Anterior cingulate cortex (tissue), 58 donors: ENCODE measurements around the gene MCC.
"Not testable (repeated sequence)": the region's sequence is repeated elsewhere in the genome, so short reads cannot be mapped to it uniquely, and the experiment has no call there.

Experiments used
- DNase-seq, 58 donors: peaks; one replicate each; lab custom pipeline; 2025; lab: John Stamatoyannopoulos, UW

MCC gene

DNA sequence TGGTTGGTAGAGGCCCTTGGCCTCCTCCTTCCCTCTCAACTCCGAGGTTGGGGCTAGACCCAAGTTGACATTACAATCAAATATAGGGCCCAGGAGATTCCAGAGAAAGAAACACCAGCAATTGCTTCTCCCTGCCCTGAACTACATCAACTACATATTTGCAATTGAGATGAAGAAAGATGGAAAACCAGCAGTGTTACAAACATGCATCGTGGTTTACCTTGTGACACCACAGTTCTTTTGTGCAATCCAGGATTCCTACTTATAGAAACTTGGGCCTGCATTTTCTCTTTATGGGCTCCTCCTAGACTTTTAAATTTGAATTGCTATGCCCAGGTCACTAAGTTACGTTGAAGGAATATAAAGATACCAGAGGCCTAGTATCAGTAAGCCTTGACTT, 384.9 kb downstream of the MCC start:
- DNase-seq = no peak

DNA sequence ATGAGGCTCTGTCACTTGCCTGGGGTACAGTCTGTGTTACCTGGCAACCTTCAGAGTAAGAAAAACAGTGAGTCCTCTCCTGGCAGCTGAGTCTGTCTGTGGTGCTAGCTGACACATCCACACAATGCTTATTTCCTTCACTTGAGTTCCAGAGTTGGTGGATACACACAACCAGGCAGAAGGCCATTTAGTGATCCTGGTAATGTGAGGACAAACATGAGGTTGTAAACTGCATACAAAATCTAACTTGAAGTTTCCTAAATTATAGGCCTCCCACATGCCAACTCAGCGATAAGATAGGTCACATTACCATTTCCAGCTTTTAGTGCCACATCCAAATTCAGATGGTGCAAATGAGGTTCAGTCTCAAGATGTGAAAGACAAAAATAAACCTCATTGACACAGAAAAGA, 386.1 kb downstream of the MCC start:
- peak in 4 of 58 donors; percentile 5 to 55 (median 10) for DNase-seq

DNA sequence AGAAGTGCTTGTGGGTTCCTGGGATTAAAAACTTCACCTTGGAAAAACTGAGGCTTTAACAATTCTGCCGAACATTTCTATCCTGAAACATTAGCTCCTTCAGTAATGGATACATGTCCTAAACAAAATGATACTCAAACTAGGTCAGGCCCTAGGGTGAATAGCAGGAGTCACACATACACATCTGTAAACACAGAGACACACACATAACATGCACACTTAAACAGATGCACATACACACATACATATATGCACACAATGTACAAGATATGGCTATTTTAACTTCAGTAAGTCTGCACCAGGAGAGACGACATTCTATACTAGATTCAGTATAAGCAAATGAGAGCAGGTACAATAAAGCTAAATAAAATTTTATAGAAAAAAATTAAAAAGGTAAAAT, 387.3 kb downstream of the MCC start:
- DNase-seq = no peak

DNA sequence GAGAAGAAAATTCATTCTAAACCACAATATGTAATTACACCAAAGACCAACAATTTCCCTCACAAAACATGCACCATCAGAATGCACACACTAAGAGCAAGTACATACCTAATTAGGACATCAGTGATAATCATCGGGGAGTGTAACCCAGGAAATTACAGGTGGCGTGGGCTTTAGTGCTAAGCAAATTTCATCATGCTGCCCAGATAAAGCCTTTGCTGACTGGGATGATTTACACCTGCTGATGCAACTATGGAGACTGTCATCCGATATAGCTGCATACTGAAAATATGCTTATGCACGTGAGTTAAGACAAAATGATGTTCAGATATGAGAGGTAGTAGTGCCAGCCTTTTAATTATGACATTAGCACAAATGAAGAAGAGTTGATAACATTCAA, 388.4 kb downstream of the MCC start:
- DNase-seq = no peak

DNA sequence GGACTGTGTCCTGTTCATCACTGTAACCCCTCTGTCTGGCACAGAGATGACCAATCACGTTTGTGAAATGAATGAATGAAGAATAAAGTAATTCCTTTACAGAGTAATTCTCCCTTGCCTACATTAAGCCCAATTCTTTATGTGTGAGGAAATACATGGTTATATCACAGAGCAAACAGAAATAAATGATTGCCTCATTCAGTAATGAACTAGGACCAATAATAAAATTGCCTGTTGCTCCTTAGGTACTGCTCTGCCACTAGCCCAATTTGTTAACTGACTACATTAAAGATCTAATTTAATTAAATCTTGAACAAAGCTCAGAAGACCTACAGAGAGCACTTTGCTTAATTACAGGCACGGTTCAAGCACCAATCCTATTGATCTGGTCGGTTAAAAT, 389.9 kb downstream of the MCC start:
- DNase-seq = no peak

DNA sequence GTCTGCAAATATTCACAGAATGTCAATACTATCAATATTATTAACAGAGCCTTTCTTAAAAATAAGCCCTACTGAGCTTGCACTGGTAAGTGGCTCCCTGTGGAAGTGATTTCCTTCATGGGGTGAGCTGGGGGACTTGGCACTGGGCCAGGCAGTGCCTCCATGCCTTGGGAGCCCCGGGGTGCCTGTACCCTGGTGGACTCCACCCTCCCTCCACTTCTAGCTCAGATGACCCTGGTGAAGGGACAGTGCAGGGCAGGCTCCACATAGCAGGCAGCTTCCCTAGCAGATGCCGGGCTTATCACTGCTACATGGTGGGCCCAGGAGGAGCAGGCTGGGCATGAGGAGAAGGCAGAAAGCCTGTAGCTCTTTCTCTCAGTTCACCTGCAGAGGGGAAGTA, 392.4 kb downstream of the MCC start:
- no peak for DNase-seq

DNA sequence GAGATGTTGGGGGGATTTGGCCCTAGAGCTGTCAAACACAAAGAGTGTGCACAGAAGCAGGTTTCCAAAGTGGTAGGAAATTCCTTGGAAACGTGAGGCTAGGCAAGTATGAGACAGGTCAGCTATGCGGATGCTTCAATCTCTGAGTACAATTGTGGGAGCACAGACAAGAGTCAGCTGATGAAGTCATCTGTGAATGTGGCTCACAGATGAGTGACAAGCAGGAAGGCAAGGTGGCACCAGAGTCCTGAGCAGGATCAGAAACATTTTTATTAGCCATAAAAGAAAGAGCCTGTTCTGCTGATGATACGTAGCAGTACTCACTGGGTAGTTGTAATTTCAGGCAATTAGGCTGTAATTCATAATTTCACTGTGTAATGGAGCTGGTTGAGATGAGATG, 394.7 kb downstream of the MCC start:
- DNase-seq = no peak

DNA sequence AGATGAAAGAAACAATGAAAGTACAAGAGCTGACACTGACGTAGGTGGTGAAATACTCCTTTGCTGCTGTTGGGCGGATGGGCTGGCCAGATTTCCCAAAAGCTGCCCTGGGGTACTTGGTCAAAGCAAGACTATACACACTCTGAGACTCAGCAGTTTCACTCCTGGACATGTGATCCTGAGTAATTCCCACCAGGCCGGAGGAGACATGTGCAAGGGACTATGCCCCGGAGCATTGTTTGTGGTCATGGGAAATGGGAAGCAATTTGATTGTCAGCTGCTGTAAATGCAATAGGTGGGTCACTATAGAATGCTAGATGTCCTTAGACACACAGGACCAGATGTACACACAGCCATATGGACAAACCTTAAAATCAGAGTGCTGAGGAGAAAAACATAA, 395.6 kb downstream of the MCC start:
- no peak for DNase-seq

DNA sequence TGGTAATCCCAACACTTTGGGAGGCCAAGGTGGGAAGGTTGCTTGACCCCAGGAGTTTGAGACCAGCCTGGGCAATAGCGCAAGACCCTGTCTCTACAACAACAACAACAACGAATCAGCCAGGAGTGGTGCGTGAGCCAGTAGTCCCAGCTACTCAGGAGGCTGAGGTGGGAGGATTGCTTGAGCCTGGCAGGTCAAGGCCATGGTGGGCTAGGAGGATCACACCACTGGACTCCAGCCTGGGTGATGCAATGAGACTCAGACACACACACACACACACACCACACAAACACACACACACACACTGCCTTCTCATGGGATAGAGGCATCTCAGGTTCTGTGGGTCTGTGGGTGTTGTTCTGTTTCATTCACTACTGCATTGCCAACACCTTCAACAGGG, 396.6 kb downstream of the MCC start:
- no peak for DNase-seq

DNA sequence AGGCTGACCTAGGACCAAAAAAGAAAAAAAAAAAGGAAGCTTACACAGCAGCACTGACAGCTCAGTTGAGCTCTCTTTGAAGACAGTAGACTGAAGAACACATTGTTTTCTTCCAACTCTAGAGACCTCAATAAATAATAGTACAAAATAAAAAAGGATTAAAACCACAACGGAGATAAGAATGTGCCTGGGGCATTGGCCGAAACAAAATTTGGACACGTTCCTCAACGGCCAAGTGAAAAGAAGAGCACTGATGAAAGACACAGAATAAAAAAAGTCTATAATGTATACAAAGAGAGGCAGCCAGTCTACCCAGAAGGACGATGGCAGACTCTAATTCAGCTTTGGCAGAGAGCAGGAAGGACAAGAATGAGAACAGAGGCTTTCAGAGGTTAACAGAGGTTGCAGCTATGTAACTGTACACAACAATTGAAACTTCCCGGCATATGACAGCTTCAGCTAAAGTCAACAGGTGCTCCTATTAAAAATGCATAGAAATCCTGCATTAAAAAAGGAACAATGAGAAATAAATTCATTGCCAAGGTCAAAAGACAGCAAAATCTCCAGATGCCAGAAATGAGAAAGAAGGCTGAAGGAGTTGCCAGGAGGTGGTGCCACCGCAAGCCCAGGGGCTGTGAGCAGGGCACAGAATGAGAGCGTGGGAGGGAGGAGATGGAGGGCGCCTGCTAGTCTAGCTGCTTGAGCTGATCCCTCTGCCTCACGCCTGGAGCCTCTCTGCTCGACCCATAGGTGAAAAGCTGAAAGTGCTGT, 397.7 kb downstream of the MCC start:
- peak in 7 of 58 donors; percentile 6 to 24 (median 15) for DNase-seq

DNA sequence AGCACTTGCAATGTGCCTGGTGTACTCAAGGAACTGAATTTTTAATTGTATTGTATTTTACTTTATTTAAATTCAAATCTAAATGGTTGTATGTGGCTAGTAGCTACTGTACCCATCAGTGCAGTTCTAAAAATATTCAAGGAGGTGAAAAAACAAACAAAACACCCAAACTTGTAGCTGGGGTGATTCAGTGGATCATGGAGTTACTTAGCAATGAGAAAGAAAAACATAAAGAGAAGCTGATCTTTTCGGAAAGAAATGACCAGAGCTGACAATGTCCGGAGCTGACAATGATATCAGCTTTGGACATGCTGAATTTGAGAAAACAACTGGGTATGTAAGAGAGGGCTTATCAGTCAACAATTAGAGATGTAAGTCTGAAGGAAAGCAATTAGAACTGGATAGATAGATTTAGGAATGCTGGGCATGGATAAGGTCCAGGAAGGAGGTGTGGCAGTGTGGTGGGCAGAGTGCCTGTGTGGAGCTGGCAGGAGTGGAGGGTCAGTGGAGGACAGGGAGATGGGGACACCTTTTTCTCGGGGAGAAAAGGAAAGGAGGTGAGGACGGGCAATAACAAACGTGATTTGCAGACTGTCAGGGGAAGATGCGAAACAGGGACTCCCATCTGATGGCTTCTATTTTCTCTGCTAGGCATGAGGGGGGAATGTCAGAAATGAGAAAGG, 398.5 kb downstream of the MCC start:
- DNase-seq = peak in 2 of 58 donors; percentile 4 to 9

DNA sequence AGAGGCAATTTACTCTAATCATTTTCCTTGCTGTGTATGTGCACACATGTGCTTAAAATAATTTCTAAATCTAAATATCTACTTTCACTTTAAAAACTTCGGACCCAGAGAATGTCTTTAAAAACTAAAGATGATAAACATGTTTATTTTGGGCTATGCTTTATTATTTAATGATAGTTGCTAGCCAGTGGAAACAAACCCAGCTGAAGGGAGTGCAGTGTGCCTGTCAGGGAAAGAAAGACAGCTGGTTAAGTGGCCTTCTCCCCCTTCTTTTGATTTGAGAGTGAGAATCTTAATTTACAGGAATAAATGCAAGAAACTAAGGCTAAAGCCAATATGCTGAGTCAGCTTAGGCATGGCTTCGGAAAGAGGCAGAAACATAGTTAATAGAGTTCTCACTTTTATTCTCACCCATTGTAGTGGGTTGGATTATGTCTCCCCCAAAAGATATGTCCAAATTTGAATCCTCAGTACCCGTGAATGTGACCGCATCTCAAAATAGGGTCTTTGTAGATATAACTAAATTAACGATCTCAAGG, 400.2 kb downstream of the MCC start:
- DNase-seq = no peak

DNA sequence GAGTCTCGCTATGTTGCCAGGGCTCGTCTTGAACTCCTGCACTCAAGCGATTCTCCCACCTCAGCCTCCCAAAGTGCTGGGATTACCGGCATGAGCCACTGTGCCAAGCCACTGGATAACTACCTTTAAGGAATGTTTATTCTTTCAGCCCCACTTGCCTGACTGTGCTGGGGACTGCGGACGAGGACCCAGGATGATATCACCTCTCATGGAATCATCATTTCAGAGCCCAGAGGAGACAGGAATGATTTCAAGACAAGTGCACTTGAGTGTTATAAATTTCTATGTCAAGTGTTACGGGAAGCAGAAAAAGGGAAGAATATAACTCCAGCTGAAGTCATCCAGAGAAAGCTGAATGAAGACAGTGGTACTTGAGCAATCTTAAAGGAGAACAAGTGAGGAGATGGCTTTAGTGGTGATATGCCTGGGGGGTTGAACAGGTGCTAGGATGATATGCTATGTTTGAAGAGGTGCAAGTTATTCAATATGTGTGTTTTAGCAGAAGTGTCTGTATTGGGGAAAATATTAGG, 402.3 kb downstream of the MCC start:
- DNase-seq = no peak

DNA sequence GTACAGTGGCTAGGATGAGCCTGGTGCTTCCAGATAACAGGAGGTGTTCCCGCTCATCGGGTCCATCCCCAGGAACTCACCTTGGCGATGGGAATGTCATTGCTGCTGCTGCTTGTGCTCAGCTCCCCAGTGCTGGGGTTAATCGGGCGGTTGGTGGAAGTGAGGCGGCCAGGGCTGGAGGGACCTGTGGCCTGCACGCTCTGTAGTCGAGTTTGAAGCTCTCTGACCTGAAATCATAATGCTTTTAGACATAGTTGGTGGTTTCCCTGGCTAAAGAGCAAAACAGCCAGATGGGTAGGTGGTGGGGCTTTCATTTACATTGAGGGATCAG, 403.2 kb downstream of the MCC start:
- no peak for DNase-seq

DNA sequence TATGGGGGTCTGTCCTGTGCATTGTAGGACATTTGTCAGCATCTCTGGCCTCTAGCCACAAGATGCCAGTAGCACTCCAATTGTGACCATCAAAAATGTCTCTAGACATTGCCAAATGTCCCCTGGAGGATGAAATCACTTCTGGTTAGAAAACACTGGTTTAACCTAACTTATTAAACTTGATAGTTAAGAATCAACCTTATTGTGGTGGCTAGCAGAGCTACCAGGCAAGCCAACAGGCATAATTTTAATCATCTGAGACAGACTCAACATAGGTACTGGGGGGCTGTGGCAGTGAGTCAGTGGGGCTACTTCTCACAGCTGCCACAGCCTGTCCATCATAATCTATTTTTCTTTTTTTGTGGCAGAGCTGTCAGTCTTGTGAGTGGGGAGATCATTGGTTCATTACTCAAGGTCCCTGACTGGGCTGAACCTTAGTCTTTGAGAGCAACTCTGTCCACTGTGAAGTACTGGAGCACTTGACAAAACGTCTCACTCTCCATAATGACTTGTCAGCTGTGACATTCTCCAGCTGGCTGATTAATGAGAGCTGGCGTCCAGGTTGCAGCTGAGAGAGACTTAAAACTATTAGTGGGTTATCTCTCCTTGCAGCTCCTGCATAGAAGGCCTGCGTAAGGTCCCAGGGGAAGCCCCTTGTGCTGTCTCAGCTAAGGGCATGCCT, 403.7 kb downstream of the MCC start:
- DNase-seq = no peak

DNA sequence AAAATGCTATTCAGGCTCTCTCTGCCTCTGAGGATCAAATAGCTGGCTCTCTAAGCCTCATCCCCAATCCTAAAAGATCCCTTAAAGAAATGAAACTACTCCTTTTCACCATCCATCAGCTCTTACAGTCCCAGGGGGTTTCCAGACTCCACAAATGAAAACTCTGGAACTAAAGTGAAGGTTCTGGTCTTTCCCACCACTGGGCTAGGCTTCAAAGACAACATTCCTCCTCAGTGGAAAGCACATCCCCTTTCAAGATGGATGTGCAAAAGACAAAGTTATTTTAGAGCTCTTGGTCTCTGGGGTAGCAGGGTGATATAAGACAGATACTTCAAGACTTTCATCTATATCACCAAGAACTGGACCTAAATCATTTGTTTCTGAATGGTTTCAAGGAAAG, 404.8 kb downstream of the MCC start:
- DNase-seq = no peak

DNA sequence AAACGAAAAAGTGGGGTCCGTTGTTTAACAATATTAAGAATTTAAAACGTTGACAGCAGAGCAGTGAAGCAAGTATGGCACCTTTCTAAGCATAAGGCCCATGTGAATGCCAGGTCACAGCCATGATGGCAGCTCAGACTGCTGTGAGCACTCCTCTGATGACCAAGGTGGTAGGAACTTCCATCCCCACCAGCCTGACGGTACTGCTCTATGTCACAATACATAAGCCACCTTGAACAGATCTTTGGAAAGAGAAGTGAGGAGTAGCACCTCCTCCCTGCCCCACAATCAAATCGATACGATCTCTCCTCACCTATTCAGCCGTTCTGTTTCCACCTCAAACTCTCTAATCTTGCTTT, 405.7 kb downstream of the MCC start:
- DNase-seq = no peak

DNA sequence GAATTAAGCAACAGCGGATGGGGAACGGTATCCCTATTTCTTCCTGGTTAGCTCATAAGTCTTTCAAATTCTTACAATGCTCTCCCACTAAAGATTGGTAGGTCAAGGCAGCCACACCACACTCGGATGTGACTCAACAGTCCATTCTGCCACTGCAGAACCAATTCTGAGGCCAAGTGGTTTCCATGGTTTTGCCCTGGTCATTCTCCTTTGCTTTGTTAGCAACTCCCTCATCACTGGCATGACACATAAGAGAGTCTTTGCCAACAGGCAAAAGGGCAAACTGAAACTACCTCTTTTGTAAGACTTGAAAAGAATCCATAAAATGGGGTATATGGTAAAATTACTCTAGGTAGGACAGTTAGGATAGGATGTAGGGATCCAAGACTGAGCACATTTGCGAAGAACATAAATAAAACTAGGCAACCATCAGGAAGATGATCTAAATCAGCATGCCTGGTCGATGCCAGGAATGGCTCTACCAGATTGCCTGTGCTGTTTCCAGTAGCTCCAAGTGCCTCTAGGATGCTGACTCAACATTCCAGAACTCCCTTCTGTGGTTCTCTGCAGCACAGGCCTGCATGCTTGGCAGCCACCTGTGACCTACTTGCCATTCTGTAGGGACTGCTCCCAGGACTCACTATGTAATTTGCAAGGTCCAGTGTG, 406.2 kb downstream of the MCC start:
- peak in 5 of 58 donors; percentile 8 to 54 (median 23) for DNase-seq

DNA sequence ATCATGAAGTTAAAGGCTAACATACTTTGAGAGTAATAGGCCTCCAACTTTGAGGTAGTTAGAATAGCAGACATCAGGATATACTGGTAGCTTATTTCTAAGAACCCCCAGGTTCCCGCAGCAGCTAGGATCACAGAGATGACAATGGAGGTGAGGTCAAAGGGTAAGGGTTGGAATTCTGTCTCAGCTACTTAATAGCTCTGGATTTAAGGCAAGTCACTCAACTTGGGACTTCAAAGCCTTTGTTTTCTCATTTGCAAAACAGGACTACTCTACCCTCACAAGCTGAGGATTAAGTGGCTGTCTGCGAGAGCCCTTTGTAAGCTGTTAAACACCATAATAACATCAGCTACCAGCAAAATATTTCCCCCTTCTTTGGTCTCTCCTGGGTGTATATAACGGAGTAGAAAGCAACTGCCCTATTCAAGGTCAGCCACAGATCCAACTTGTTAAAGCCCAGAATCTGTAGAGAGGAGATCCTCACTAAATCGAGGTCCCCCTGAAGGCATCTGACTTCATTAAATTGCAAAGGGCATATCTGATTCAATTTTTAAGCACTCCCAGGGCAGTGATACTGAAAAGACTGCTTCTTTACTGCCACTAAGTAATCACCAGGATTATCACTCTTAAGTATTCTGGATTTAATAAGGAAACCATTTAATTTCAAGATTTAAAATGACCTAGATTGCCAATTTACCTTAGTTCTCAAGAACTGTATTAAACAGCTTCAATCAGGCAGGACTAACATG, 407.0 kb downstream of the MCC start:
- no peak for DNase-seq

DNA sequence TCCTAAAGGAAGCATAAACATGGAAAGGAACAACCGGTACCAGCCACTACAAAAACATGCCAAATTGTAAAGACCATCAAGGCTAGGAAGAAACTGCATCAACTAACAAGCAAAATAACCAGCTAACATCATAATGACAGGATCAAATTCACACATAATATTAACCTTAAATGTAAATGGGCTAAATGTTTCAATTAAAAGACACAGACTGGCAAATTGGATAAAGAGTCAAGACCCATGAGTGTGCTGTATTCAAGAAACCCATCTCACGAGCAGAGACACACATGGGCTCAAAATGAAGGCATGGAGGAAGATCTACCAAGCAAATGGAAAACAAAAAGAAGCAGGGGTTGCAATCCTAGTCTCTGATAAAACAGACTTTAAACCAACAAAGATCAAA, 411.6 kb downstream of the MCC start:
- not testable (repeated sequence) for DNase-seq
